Left ventricle myocardium inferior (tissue), 1 donor: ENCODE measurements around the gene NT5C1B. TPM values are rescaled to one million over a fixed set of nuclear protein-coding genes. Genes with fewer than 3 reads are reported as not detected.

Source experiments
- DNase-seq: peaks from one replicate; pipeline ENCODE4 v3.0.0-alpha.2; 2020
- H3K27ac ChIP-seq: fragments of 200-600 bp; replicated peaks from 2 replicates; pipeline ENCODE4 v1.8.0; 2021
- H3K27me3 ChIP-seq: fragments of 200-600 bp; 2 replicates; pipeline ENCODE4 v1.8.0; 2021; ENCODE audit warnings: low read depth
- H3K36me3 ChIP-seq: fragments of 200-600 bp; 2 replicates; pipeline ENCODE4 v1.8.0; 2021
- H3K4me1 ChIP-seq: fragments of 200-600 bp; 2 replicates; pipeline ENCODE4 v1.8.0; 2021
- H3K4me3 ChIP-seq: fragments of 200-600 bp; 2 replicates; pipeline ENCODE4 v1.8.0; 2021; ENCODE audit warnings: mild to moderate bottlenecking, moderate library complexity
- H3K9me3 ChIP-seq: fragments of 200-600 bp; replicated peaks from 2 replicates; pipeline ENCODE4 v1.8.0; 2021
- CTCF ChIP-seq: fragments of 200-600 bp; IDR thresholded peaks from 2 replicates; pipeline ENCODE4 v1.8.0; 2021; ENCODE audit warnings: antibody characterized with exemption, mild to moderate bottlenecking, borderline replicate concordance
- intact Hi-C: fragments of 100-400 bp; cut with micrococcal nuclease; formaldehyde crosslinking; loops from one replicate; pipeline ENCODE4 v1.11.0; 2022
- total RNA-seq: library from RNA; stranded (reverse); fragmentation: NEBNext Ultra II Directional; extraction: Animal tissue kit (Norgen Biotek cat#: 25700); gene quantifications from one replicate; pipeline ENCODE4 v1.2.1, GENCODE V29; 2021
- donor health status: DM: no; HTN: yes; CAD: no; lungs with severe emphysema.

Gene NT5C1B
- total RNA-seq, 1 donor from 2014 or later: not detected

GRCh38 chr2:18610090-18610489 lies 20.7 kb upstream of the NT5C1B start:
- no peaks in the 10 kb centered on the region for H3K27me3 ChIP-seq
- no peaks in the 10 kb centered on the region for H3K36me3 ChIP-seq
- intact Hi-C loops: no loop called here
- H3K27ac ChIP-seq: peak overlapping the region; percentile 41
- DNase-seq: no peak
- no peaks in the 10 kb centered on the region for H3K9me3 ChIP-seq
- TF ChIP-seq CTCF: no peak
- H3K4me1 ChIP-seq: peaks cover 11% of the 10 kb centered on the region
- H3K4me3 ChIP-seq: no peak overlapping the region

- H3K4me1 ChIP-seq: peaks cover 3% of the 10 kb centered on the region
- H3K36me3 ChIP-seq: no peaks in the 10 kb centered on the region
- no peaks in the 10 kb centered on the region for H3K9me3 ChIP-seq
- no peak for DNase-seq
- H3K27me3 ChIP-seq: no peaks in the 10 kb centered on the region
- intact Hi-C loops: no loop called here
- TF ChIP-seq CTCF: no peak
- H3K4me3 ChIP-seq: no peak overlapping the region
- no peak overlapping the region for H3K27ac ChIP-seq
Measured at GRCh38 chr2:18605115-18605514, 15.7 kb upstream of the NT5C1B start.

- H3K4me3 ChIP-seq: no peak overlapping the region
- H3K27ac ChIP-seq: no peak overlapping the region
- H3K4me1 ChIP-seq: peaks cover 7% of the 10 kb centered on the region
- H3K9me3 ChIP-seq: no peaks in the 10 kb centered on the region
- intact Hi-C loops: no loop called here
- no peaks in the 10 kb centered on the region for H3K27me3 ChIP-seq
- no peaks in the 10 kb centered on the region for H3K36me3 ChIP-seq
- TF ChIP-seq CTCF: no peak
- DNase-seq: no peak
Measured at GRCh38 chr2:18604531-18604885, 15.1 kb upstream of the NT5C1B start.

- H3K36me3 ChIP-seq: no peaks in the 10 kb centered on the region
- no peak for DNase-seq
- H3K27me3 ChIP-seq: no peaks in the 10 kb centered on the region
- H3K9me3 ChIP-seq: no peaks in the 10 kb centered on the region
- no peak overlapping the region for H3K27ac ChIP-seq
- no peak for TF ChIP-seq CTCF
- intact Hi-C loops: no loop called here
- H3K4me3 ChIP-seq: no peak overlapping the region
- H3K4me1 ChIP-seq: peaks cover 12% of the 10 kb centered on the region
Measured at GRCh38 chr2:18603854-18604530, 14.6 kb upstream of the NT5C1B start.

GRCh38 chr2:18602298-18602697 lies 12.9 kb upstream of the NT5C1B start:
- no peaks in the 10 kb centered on the region for H3K36me3 ChIP-seq
- TF ChIP-seq CTCF: no peak
- intact Hi-C loops: no loop called here
- no peaks in the 10 kb centered on the region for H3K27me3 ChIP-seq
- H3K4me1 ChIP-seq: peaks cover 17% of the 10 kb centered on the region
- no peak for DNase-seq
- H3K4me3 ChIP-seq: no peak overlapping the region
- no peak overlapping the region for H3K27ac ChIP-seq
- no peaks in the 10 kb centered on the region for H3K9me3 ChIP-seq
